ENCODE measurements around the gene NECAB3.

NECAB3 gene

GRCh38 chr20:33663161-33664084 is 10.8 kb downstream of the NECAB3 start:
- peak; percentile 48 for DNase-seq (ENCODE audit: low read depth)
- H3K4me3 ChIP-seq (ENCODE audit: control insufficient read depth, low read depth, low read length), result peak overlapping the region; percentile 69
- no peak for TF ChIP-seq CTCF (conservative IDR thresholded peaks at IDR 0.05; ENCODE audit: control insufficient read depth, insufficient read depth, low read depth, low read length)

GRCh38 chr20:33662172-33662571 is 12.1 kb downstream of the NECAB3 start, which contains the start of gene C20orf144:
TSS of gene C20orf144 (plus strand) at chr20:33662327. CDS start at chr20:33662346, 19 bp downstream.
- DNase-seq (ENCODE audit: low read depth), result no peak
- no peak for TF ChIP-seq CTCF (conservative IDR thresholded peaks at IDR 0.05; ENCODE audit: control insufficient read depth, insufficient read depth, low read depth, low read length)
- H3K4me3 ChIP-seq (ENCODE audit: control insufficient read depth, low read depth, low read length), result peak within 1 kb of the TSS; percentile 69

- no peak for TF ChIP-seq CTCF (conservative IDR thresholded peaks at IDR 0.05; ENCODE audit: control insufficient read depth, insufficient read depth, low read depth, low read length)
Observed at GRCh38 chr20:33660685-33661058, 13.6 kb downstream of the NECAB3 start.

GRCh38 chr20:33660035-33660684 is 14.1 kb downstream of the NECAB3 start:
- DNase-seq (ENCODE audit: low read depth), result no peak
- no peak for TF ChIP-seq CTCF (conservative IDR thresholded peaks at IDR 0.05; ENCODE audit: control insufficient read depth, insufficient read depth, low read depth, low read length)
- H3K4me3 ChIP-seq (ENCODE audit: control insufficient read depth, low read depth, low read length), result no peak overlapping the region

More at GRCh38 chr20:33660685-33661058, 13.6 kb downstream of the NECAB3 start:
- no peak overlapping the region for H3K4me3 ChIP-seq (ENCODE audit: control insufficient read depth, low read depth, low read length)
- DNase-seq (ENCODE audit: low read depth), result no peak

- TF ChIP-seq CTCF (conservative IDR thresholded peaks at IDR 0.05; ENCODE audit: control insufficient read depth, insufficient read depth, low read depth, low read length), result no peak
- no peak overlapping the region for H3K4me3 ChIP-seq (ENCODE audit: control insufficient read depth, low read depth, low read length)
- no peak for DNase-seq (ENCODE audit: low read depth)
Observed at GRCh38 chr20:33659341-33660034, 14.7 kb downstream of the NECAB3 start.

GRCh38 chr20:33658929-33659328 is 15.3 kb downstream of the NECAB3 start:
- H3K4me3 ChIP-seq (ENCODE audit: control insufficient read depth, low read depth, low read length), result no peak overlapping the region
- no peak for DNase-seq (ENCODE audit: low read depth)
- no peak for TF ChIP-seq CTCF (conservative IDR thresholded peaks at IDR 0.05; ENCODE audit: control insufficient read depth, insufficient read depth, low read depth, low read length)

Data from fibroblast of mammary gland (primary cell).